GM10248 (cell line): ENCODE data around the gene SMCHD1.

ENCODE experiments used
- CTCF ChIA-PET: fragments of 300-600 bp; sonication (Branson Sonifier 250); formaldehyde crosslinking; extraction: SDS; loops from one replicate; lab custom pipeline; 2021; ENCODE audit warnings: antibody characterized with exemption; lab: Yijun Ruan, JAX
- POLR2A ChIA-PET: fragments of 350-650 bp; sonication (Branson Sonifier 250); formaldehyde crosslinking; extraction: SDS; loops from one replicate; lab custom pipeline; 2020; ENCODE audit warnings: antibody characterized with exemption; lab: Yijun Ruan, JAX
- DNase-seq: peaks from one replicate; pipeline ENCODE4 v3.0.0; 2012; ENCODE audit errors: extremely low spot score
- CTCF ChIP-seq: IDR thresholded peaks from 2 replicates; pipeline ENCODE4 v1.5.1; 2012; ENCODE audit warnings: mild to moderate bottlenecking, low read depth; ENCODE audit errors: extremely low read depth, missing control alignments, control extremely low read depth

The SMCHD1 gene

DNA sequence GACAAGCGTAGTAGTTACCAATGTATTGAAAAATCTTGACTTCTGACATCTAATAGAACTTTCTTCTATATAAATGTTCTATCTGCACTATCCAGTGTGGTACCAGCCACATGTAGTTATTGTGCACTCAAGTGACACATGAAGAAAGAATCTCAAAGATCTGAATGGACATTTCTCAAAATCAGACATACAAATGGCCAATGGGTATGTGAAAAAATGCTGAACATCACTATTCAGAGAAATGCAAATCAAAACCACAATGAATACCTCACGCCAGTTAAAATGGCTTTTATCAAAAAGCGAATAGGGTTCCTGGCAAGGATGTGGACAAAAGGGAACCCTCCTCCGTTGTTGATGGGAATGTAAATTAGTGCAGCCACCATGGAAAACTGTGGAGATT, 37.5 kb upstream of the SMCHD1 start:
- TF ChIP-seq CTCF = no peak
- DNase-seq = no peak
- CTCF ChIA-PET = no interaction called here
- POLR2A ChIA-PET = no interaction called here

DNA sequence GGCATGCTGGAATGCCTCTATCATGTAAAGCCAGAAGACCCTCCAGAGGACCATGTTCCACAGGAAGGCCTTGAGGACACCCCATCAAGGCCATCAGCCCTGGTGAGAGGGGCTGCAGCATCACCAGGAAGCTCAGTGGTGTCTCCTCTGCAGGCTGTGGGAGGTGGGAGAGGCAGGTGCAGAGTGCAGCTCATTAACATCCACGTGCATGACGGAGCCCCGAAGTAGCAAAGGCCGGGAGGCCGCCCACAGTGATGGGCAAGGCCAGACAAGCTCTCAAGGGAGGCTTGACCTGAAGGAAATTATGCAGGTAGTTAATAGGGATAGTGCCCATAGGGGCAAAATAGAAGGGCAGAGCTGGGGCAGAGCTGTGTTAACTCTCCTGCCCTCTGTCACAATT, 30.3 kb upstream of the SMCHD1 start:
- TF ChIP-seq CTCF = no peak
- ChIA-PET CTCF (interaction anchor here (1.2 to 3.5 kb wide), 3 partner anchors 10 to 124 kb away, joined by 3 to 11 read pairs (median 5); no protein-coding TSS in a partner anchor), POLR2A (no interaction called here)
- DNase-seq = no peak

GRCh38 chr18:2627821-2628276, 27.7 kb upstream of the SMCHD1 start:
- no peak for TF ChIP-seq CTCF
- ChIA-PET POLR2A (interaction anchor here (0.6 kb wide), 1 partner anchor 530 kb away, joined by 3 read pairs; no protein-coding TSS in a partner anchor), CTCF (interaction anchor here (1.0 to 1.4 kb wide), 3 partner anchors 9 to 55 kb away, joined by 3 to 4 read pairs (median 3); no protein-coding TSS in a partner anchor)
- DNase-seq = no peak

- DNase-seq = no peak
- POLR2A ChIA-PET = no interaction called here
- CTCF ChIA-PET = no interaction called here
- no peak for TF ChIP-seq CTCF
Observed at GRCh38 chr18:2629003-2629402, 26.5 kb upstream of the SMCHD1 start.

- no peak for TF ChIP-seq CTCF
- POLR2A ChIA-PET = interaction anchor here (0.7 kb wide), 1 partner anchor 20 kb away, joined by 3 read pairs; the partner anchor contains the start of gene SMCHD1
- CTCF ChIA-PET = interaction anchor here (1.8 to 2.1 kb wide), 2 partner anchors 9 to 11 kb away, joined by 4 to 5 read pairs; no protein-coding TSS in a partner anchor
- no peak for DNase-seq
Observed at GRCh38 chr18:2635586-2635985, 19.9 kb upstream of the SMCHD1 start.

DNA sequence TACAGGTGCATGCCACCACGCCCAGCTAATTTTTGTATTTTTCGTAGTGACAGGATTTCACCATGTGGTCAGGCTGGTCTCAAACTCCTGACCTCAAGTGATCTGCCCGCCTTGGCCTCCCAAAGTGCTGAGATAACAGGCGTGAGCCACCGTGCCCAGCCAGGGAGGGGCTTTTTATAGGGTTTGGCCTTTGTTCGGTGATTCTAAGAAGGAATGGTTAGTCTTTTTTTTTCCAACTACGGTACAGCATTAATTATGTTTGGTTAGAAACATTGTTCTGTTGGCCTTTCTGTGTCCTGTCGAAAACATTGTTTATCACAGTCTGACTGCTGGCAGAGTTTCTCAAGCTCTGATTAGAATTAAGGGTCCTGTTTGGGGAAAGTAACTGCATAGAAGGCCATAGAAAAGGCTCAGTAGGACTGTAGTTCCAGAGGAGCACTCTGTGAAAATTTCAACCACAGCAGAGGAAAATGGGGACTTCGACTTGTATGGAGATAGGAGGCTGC, 19.3 kb upstream of the SMCHD1 start:
- DNase-seq = no peak
- no peak for TF ChIP-seq CTCF
- ChIA-PET POLR2A (no interaction called here), CTCF (interaction anchor here (1.0 to 2.1 kb wide), 3 partner anchors 9 to 14 kb away, joined by 3 to 5 read pairs (median 4); no protein-coding TSS in a partner anchor)
